Spleen (tissue), 7 donors: ENCODE results near the gene DACT3.

Experiments used
- POLR2A ChIP-seq, 3 donors: fragments of 450-650 bp; IDR thresholded peaks; one replicate each; pipeline ENCODE4 v1.5.1; 2017; ENCODE audit warnings: antibody characterized with exemption in 3 of 3, mild to moderate bottlenecking in 1 of 3
- TF ChIP-seq, protein P1 (sequence below), 11 experiments: fragments of 200-600 bp in 7 of 11; fragments of 450-650 bp in 4 of 11; sonication (generic) in 4 of 11; IDR thresholded peaks in 8 of 11; conservative IDR thresholded peaks in 3 of 11; 1 replicate in 7 of 11; 2 replicates in 4 of 11; pipeline versions ENCODE4 v1.4.0 to v1.8.0; 2016 to 2021; ENCODE audit warnings: antibody characterized with exemption in 11 of 11, inconsistent platforms in 4 of 11, mild to moderate bottlenecking in 1 of 11
- donor health status: DM: no; HTN: no; CAD: no; lungs with moderate emphysema.
- donor health status: DM: no; HTN: no; CAD: no.
- donor health status: DM: no; HTN: no; CAD: no.

DNA sequence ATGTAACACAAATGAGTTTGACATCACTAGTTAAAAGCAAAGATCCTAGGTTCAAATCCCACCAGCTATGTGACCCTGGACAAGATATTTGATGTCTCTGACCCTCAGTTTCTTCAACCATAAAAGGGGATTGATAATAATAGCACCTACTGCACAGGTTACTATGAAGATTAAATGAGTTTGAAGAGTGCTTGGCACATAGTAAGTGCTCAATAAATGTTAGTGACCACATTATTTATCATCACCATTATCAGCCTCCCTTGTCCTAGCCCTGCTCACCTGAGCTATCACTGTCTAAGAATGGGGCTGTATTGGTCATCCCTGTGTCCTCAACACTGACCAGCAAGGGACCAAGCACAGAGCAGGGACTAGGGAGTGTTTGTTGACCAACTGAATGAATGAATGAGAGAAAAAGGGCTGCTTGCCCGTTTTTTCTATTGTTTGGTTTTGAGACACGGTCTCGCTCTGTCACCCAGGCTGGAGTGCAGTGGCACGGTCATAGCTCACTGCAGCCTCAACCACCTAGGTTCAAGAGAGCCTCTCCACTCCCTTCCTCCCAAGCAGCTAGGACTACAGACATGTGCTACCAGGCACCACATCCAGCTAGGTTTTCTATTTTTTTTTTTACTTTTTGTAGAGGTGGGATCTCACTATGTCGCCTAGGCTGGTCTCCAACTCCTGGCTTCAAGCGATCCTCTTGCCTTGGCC, 26.6 kb upstream of the DACT3 start:
- TF ChIP-seq, protein P1, sequence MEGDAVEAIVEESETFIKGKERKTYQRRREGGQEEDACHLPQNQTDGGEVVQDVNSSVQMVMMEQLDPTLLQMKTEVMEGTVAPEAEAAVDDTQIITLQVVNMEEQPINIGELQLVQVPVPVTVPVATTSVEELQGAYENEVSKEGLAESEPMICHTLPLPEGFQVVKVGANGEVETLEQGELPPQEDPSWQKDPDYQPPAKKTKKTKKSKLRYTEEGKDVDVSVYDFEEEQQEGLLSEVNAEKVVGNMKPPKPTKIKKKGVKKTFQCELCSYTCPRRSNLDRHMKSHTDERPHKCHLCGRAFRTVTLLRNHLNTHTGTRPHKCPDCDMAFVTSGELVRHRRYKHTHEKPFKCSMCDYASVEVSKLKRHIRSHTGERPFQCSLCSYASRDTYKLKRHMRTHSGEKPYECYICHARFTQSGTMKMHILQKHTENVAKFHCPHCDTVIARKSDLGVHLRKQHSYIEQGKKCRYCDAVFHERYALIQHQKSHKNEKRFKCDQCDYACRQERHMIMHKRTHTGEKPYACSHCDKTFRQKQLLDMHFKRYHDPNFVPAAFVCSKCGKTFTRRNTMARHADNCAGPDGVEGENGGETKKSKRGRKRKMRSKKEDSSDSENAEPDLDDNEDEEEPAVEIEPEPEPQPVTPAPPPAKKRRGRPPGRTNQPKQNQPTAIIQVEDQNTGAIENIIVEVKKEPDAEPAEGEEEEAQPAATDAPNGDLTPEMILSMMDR (IDR thresholded peaks at IDR 0.05 in 8 of 11, conservative IDR thresholded peaks at IDR 0.05 in 3 of 11), result no peak
- no peak for TF ChIP-seq POLR2A (IDR thresholded peaks at IDR 0.05)
